RPMI7951 (cell line): ENCODE measurements around the gene STRN3. TPM values are rescaled to one million over a fixed set of nuclear protein-coding genes. Genes with fewer than 3 reads are reported as not detected.
"Not testable (repeated sequence)": the region's sequence is repeated elsewhere in the genome, so short reads cannot be mapped to it uniquely, and the experiment has no call there.

Experiments
- DNase-seq: peaks from one replicate; pipeline ENCODE4 v3.0.0-alpha.2; 2012; ENCODE audit warnings: low read depth
- total RNA-seq: library from RNA; depleted of rRNA; stranded (reverse); fragments of >200 nt; shearing (Covaris generic); gene quantifications from 2 replicates; pipeline ENCODE4 v1.2.3, GENCODE V29; 2014

STRN3 gene
- total RNA-seq, 1 experiment from 2014 or later: 28.0 TPM

GRCh38 chr14:31000629-31001338 lies 25.4 kb downstream of the STRN3 start:
- DNase-seq: no peak

- no peak for DNase-seq
These were observed 27.0 kb downstream of the STRN3 start for GRCh38 chr14:30999038-30999773.

- no peak for DNase-seq
These were observed 28.0 kb downstream of the STRN3 start for GRCh38 chr14:30998100-30998706.

- no peak for DNase-seq
These were observed 29.1 kb downstream of the STRN3 start for GRCh38 chr14:30996892-30997659.

GRCh38 chr14:30995689-30996088 lies 30.5 kb downstream of the STRN3 start:
- DNase-seq: no peak

GRCh38 chr14:30994681-30995620 lies 31.2 kb downstream of the STRN3 start:
- peak; percentile 8 for DNase-seq

GRCh38 chr14:30993071-30993470 lies 33.1 kb downstream of the STRN3 start:
- no peak for DNase-seq

- no peak for DNase-seq
These were observed 34.8 kb downstream of the STRN3 start for GRCh38 chr14:30991408-30991807.

GRCh38 chr14:30990770-30991169 lies 35.4 kb downstream of the STRN3 start:
- DNase-seq: no peak

- DNase-seq: peak; percentile 5
These were observed 37.7 kb downstream of the STRN3 start for GRCh38 chr14:30988509-30988908.

- DNase-seq: no peak
These were observed 40.4 kb downstream of the STRN3 start for GRCh38 chr14:30985796-30986195.

- no peak for DNase-seq
These were observed 42.3 kb downstream of the STRN3 start for GRCh38 chr14:30983858-30984257.

- no peak for DNase-seq
These were observed 43.6 kb downstream of the STRN3 start for GRCh38 chr14:30982533-30982932.

- DNase-seq: no peak
These were observed 45.2 kb downstream of the STRN3 start for GRCh38 chr14:30980980-30981379.

- peak; percentile 62 for DNase-seq
These were observed 46.0 kb downstream of the STRN3 start for GRCh38 chr14:30980106-30980704.

GRCh38 chr14:30977752-30978151 lies 48.4 kb downstream of the STRN3 start:
- DNase-seq: no peak

- no peak for DNase-seq
These were observed 51.6 kb downstream of the STRN3 start for GRCh38 chr14:30974628-30975027.

- no peak for DNase-seq
These were observed 53.1 kb downstream of the STRN3 start for GRCh38 chr14:30972882-30973582.

- not testable (repeated sequence) for DNase-seq
These were observed 54.0 kb downstream of the STRN3 start for GRCh38 chr14:30972036-30972732.
